OCI-LY1 (cell line): ENCODE data around the gene LTA4H.

Source experiments
- CTCF ChIP-seq: fragments of 200-600 bp; sonication (generic), shearing (Covaris generic); IDR thresholded peaks from 2 replicates; pipeline ENCODE4 v1.5.1; 2017; ENCODE audit warnings: mild to moderate bottlenecking, antibody characterized with exemption, low read length, moderate library complexity, mixed read lengths
- EZH2 ChIP-seq: fragments of 200-600 bp; sonication (generic), shearing (Covaris generic); IDR thresholded peaks from 2 replicates; pipeline ENCODE4 v1.8.0; 2017; ENCODE audit warnings: borderline replicate concordance, mixed run types, mild to moderate bottlenecking, antibody characterized with exemption, low read length, moderate library complexity, mixed read lengths

GRCh38 chr12:95962222-95962621 lies 73.2 kb downstream of the LTA4H start:
- no peak for TF ChIP-seq CTCF
- no peak for TF ChIP-seq EZH2
